Loucy (cell line): ENCODE results near the gene CCDC127.

Source experiments
- EZH2phosphoT487 ChIP-seq: fragments of 200-600 bp; IDR thresholded peaks from 2 replicates; pipeline ENCODE4 v1.6.1; 2018; ENCODE audit warnings: antibody characterized with exemption, mild to moderate bottlenecking, moderate library complexity, borderline replicate concordance
- TF ChIP-seq, protein P1 (sequence below): fragments of 200-600 bp; sonication (generic); conservative IDR thresholded peaks from 2 replicates; pipeline ENCODE4 v1.5.1; 2014; ENCODE audit warnings: mild to moderate bottlenecking, antibody characterized with exemption, low read length

GRCh38 chr5:169728-170094 lies 48.2 kb downstream of the CCDC127 start:
- TF ChIP-seq, protein P1, sequence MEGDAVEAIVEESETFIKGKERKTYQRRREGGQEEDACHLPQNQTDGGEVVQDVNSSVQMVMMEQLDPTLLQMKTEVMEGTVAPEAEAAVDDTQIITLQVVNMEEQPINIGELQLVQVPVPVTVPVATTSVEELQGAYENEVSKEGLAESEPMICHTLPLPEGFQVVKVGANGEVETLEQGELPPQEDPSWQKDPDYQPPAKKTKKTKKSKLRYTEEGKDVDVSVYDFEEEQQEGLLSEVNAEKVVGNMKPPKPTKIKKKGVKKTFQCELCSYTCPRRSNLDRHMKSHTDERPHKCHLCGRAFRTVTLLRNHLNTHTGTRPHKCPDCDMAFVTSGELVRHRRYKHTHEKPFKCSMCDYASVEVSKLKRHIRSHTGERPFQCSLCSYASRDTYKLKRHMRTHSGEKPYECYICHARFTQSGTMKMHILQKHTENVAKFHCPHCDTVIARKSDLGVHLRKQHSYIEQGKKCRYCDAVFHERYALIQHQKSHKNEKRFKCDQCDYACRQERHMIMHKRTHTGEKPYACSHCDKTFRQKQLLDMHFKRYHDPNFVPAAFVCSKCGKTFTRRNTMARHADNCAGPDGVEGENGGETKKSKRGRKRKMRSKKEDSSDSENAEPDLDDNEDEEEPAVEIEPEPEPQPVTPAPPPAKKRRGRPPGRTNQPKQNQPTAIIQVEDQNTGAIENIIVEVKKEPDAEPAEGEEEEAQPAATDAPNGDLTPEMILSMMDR: no peak
- no peak for TF ChIP-seq EZH2phosphoT487
